DMS153 (cell line): ENCODE measurements around the gene NACC1.
"Not testable (repeated sequence)": the region's sequence is repeated elsewhere in the genome, so short reads cannot be mapped to it uniquely, and the experiment has no call there.

Source experiments
- DNase-seq: peaks from one replicate; lab custom pipeline; 2025; lab: John Stamatoyannopoulos, UW

The NACC1 gene

DNA sequence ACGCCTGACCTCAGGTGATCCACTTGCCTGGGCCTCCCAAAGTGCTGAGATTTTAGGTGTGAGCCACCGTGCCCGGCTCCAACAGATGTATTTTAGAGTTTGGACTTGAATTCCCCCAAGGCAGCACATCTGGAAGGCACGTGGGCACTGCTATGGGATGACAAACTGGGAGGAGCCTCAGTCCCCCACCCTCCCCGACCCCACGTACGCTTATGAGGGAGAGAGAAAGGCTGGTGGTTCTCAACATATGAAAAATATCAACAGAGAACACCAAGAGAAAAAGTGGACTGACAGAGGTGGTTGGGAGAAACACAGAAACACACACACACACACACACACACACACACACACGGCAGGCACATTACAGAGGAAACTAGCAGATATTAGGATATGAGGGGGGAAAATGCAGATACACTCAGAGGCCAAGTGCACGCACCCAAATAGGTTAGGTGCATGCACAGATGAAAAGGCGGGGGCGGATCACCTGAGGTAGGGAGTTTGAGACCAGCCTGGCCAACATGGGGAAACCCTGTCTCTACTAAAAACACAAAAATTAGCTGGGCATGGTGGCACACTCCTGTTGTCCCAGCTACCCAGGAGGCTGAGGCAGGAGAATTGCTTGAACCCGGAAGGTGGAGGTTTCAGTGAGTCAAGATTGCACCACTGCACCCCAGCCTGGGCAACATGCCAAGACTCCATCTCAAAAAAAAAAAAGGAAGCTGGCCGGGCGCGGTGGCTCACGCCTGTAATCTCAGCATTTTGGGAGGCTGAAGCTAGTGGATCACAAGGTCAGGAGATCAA lies 28.9 kb downstream of the NACC1 start:
- DNase-seq = no peak

- not testable (repeated sequence) for DNase-seq
Observed at GRCh38 chr19:13149173-13149627, 31.1 kb downstream of the NACC1 start.

DNA sequence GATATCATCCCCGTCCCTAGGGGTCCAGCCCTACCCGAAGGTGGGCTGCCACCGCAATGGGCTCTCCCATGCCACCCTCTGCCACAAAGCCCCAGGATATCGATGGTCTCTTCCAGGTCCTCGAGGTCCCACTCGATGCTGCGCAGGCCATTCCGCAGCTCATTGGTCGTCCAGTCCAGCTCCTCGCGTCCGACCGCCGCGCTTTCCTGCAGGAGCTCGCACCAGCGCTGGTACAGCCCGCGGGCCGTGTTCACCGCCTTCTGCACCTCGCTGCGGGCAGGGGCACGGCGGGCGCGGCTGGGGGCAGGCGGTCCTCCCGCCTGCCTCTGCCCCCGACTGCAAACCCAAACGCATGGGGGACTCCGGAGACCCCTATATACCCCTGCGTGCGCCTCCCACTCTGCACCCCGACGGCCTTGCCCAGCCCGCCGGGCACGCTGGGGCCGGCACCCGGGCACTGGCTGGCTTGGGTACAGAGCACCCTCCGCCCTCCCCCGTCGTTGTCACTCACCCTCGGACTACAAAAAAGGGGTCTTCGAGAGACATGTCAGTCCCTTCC lies 31.6 kb downstream of the NACC1 start:
- DNase-seq = no peak

GRCh38 chr19:13150187-13150930 lies 32.3 kb downstream of the NACC1 start, which contains the start of the genes IER2 and STX10:
TSS of gene IER2 (plus strand) at chr19:13150411. CDS start at chr19:13153187, 2,776 bp downstream.
TSS of gene STX10 (minus strand) at chr19:13150375. CDS start at chr19:13150173, 202 bp downstream.
- peak; percentile 81 for DNase-seq

DNA sequence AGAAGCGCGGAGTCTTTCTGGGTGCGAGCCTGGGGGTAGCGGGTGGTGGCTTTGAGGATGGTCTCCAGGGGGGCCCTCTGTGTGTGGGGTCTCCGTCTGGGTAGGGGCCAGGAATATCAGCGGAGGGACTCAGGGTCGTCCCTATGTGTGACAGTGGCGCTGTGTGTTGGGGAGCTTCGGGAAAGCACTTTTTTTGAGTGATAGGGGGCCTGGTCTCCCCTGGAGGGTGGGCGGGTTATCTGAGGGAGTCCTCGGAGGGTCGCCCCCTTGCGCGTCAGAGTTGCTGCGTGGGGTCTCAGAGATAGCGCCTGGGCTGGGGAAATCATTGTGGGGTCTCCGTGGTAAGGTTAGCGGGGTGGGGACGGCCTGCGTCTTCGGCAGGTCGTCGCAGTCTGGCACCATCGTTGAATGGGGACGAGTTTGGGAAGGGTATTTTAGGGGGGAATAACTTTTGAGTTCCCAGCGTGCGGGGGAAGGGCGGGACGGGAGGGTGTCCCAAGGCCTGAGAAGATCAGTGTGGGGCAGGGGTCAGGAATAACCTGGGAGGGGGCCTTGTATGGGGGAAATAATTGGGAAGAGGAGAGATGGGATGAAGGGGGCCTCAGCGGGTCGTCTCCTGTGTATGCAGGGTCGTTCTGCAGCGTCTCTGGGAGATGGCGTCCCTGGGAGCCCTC lies 33.0 kb downstream of the NACC1 start:
- no peak for DNase-seq

GRCh38 chr19:13151605-13152355 lies 33.7 kb downstream of the NACC1 start:
- peak; percentile 94 for DNase-seq

- no peak for DNase-seq
Observed at GRCh38 chr19:13152356-13152973, 34.4 kb downstream of the NACC1 start.

- peak; percentile 89 for DNase-seq
Observed at GRCh38 chr19:13152974-13153568, 35.0 kb downstream of the NACC1 start.

GRCh38 chr19:13153569-13154240 lies 35.6 kb downstream of the NACC1 start:
- peak; percentile 13 for DNase-seq

DNA sequence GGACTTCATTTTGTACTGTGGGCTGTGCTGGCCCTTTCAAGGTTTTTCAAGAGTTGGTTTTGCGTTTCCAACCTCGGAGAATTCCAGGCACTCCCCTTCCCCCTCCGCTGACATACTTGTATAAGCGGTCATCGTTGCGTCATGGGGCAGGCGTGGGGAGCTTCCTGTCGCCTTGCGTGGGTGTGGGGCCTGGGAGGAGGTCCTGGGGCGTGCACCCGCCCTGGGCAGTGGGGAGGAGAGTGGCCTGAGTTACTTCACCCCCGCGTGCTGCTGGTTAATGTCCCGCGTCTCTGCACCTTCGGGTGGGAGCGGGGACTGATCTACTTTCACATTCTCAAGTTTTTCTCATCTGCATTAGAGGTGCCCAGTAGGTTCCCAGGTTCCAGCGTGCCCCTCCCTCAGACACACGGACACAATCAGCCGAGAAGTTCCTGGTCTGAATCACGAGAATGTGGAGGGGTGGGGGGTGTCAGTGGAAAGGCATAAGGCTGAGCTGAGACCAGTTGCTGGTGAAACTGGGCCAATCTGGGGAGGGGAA lies 36.2 kb downstream of the NACC1 start:
- no peak for DNase-seq

DNA sequence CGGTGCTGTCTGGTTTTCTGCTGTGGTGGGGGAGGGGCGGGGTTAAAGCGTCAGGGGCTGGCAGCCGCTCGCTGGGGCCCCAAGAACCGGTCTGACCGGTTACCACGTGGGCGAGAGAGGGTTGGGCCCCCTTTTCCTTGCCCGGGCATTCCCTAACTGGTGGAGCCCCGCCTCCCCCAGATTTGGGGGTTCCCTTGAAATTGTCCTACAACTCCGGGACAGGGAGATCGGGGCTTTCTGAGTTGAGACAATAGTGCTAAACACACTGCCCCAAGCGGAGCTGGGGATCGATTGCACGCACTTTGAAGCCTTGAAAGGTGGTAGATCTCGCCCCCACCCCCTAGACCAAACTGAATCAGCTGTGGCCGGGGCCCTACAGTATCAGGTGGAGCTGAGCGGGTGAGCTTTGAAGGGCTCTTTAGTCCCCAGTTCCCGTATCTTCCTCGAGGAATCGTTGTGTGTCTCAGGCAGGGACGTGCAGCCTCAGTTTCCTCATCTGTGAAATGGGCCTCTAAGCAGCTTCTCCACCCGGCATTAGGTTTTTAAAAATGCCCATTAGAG lies 36.9 kb downstream of the NACC1 start:
- peak; percentile 82 for DNase-seq

DNA sequence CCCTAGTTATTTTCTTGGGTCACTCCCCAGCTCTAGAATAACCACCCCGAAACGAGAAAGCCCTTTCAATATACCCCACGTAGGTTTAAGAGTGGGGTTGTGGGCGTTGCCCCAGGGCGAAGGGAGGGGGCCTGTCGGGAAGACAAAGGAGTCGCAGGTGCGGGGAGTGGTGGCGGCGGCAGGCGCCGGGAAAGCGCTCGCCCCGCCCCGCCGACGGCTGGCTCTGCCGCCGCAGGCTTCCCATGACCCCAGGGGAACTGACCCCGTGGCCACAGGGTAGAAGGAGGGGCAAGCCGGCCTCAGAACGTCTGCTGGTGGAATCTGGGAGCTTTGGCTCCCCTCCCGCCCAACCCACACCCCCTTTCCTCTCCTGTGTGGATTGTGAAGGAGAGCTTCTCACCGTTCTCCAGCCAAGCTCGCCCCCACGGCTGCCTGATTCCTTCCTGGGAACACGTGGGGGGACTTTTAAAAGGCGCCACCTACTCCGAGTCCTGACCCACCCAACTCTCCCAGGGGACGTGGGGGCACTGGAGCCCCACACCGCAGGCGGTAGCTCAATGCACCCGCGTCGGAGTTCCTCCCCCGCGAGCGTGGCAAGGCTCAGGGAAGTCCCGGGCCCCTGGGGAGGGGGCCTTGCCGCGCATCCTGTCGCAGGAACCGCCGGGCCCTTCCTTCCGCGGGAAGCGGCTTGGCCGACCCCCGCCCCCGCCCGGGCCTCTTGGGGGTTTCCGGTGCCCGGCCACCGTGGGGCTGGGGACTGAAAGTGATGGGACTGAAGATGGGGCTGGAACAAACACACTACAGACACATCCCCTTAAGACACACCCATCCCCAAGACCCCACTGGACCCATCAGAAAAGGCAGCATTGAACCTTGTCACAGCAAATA lies 37.7 kb downstream of the NACC1 start:
- peak; percentile 49 for DNase-seq

GRCh38 chr19:13159713-13160112 lies 41.6 kb downstream of the NACC1 start:
- no peak for DNase-seq

DNA sequence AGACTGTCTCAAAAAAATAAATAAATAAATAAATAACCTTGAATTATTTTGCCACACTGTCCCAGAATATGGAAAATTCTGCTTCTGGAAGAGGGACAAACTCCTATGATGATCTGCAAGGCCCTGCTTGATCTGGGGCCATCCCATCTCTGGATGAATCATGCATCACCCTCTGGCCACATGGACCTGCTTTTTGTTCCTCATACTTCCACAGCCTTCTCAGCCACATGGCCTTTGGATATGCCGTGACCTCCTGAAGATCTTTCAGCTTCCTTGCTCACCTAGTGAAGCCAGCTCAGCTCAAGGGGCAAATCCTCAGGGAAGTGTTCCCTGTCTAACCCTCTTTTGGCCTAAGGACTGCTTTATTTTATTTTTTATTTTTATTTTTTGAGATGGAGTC lies 42.5 kb downstream of the NACC1 start:
- DNase-seq = no peak

- DNase-seq = peak; percentile 95
Observed at GRCh38 chr19:13162724-13163608, 44.9 kb downstream of the NACC1 start.

- peak; percentile 14 for DNase-seq
Observed at GRCh38 chr19:13163609-13164342, 45.7 kb downstream of the NACC1 start.
